Tibial nerve (tissue), 4 donors: ENCODE data around the gene ROMO1.

Experiments
- EP300 ChIP-seq, 2 donors: sonication (generic); formaldehyde crosslinking; IDR thresholded peaks; one replicate each; pipeline ENCODE4 v1.6.1; 2017; ENCODE audit warnings: antibody characterized with exemption in 2 of 2, mild to moderate bottlenecking in 1 of 2
- POLR2A ChIP-seq, 2 donors: fragments of 450-650 bp; IDR thresholded peaks; one replicate each; pipeline ENCODE4 v1.6.1; 2017; ENCODE audit warnings: antibody characterized with exemption in 2 of 2, mild to moderate bottlenecking in 2 of 2, moderate library complexity in 2 of 2
- TF ChIP-seq, protein P1 (sequence below), 5 experiments: fragments of 200-600 bp in 3 of 5; fragments of 450-650 bp in 2 of 5; sonication (generic) in 3 of 5; IDR thresholded peaks; one replicate each; pipeline ENCODE4 v1.5.1; 2016 to 2019; ENCODE audit warnings: antibody characterized with exemption in 5 of 5, mild to moderate bottlenecking in 3 of 5, moderate library complexity in 2 of 5

DNA sequence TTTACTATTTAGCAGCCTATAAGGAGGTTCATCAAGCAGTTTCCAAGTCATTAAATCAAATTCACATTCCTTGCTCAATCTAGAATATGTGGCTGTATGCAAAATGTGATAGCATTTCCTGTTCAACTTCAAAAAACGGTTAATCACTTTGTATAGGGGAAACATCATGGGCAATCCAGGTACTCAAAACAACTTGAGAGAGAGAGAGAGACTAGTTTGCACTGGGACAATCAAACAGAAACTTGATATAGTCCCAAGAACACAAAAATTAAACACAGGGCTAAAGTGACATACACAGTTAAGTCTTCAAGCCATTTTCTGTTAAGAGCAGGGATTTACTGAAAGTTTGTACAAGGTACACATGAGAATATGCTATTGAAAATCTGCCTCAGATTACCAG lies 41.9 kb upstream of the ROMO1 start:
- TF ChIP-seq, protein P1, sequence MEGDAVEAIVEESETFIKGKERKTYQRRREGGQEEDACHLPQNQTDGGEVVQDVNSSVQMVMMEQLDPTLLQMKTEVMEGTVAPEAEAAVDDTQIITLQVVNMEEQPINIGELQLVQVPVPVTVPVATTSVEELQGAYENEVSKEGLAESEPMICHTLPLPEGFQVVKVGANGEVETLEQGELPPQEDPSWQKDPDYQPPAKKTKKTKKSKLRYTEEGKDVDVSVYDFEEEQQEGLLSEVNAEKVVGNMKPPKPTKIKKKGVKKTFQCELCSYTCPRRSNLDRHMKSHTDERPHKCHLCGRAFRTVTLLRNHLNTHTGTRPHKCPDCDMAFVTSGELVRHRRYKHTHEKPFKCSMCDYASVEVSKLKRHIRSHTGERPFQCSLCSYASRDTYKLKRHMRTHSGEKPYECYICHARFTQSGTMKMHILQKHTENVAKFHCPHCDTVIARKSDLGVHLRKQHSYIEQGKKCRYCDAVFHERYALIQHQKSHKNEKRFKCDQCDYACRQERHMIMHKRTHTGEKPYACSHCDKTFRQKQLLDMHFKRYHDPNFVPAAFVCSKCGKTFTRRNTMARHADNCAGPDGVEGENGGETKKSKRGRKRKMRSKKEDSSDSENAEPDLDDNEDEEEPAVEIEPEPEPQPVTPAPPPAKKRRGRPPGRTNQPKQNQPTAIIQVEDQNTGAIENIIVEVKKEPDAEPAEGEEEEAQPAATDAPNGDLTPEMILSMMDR (IDR thresholded peaks at IDR 0.05), result no peak
- TF ChIP-seq POLR2A (IDR thresholded peaks at IDR 0.05) (no peak), EP300 (IDR thresholded peaks at IDR 0.05) (no peak)
